Inflammatory macrophage treated with lipopolysaccharide for 1 hour (primary cell): ENCODE measurements around the gene ZFAND4.
"Not testable (repeated sequence)": the region's sequence is repeated elsewhere in the genome, so short reads cannot be mapped to it uniquely, and the experiment has no call there.

Experiments
- DNase-seq, 2 donors: peaks; one replicate each; pipeline ENCODE4 v3.0.0-alpha.2; 2020 to 2022

Gene ZFAND4

GRCh38 chr10:45586028-45586824 lies 86.3 kb downstream of the ZFAND4 start:
- DNase-seq: no peak

- no peak for DNase-seq
These were observed 87.4 kb downstream of the ZFAND4 start for GRCh38 chr10:45585131-45585530.

- DNase-seq: no peak
These were observed 90.2 kb downstream of the ZFAND4 start for GRCh38 chr10:45582386-45582781.

GRCh38 chr10:45581582-45582385 lies 90.8 kb downstream of the ZFAND4 start:
- DNase-seq: no peak

GRCh38 chr10:45581216-45581549 lies 91.4 kb downstream of the ZFAND4 start:
- DNase-seq: no peak

- peak in 1 of 2 donors; percentile 12 for DNase-seq
These were observed 92.0 kb downstream of the ZFAND4 start for GRCh38 chr10:45580371-45581215.

- no peak for DNase-seq
These were observed 94.1 kb downstream of the ZFAND4 start for GRCh38 chr10:45578384-45578971.

GRCh38 chr10:45575966-45576597 lies 96.5 kb downstream of the ZFAND4 start:
- DNase-seq: no peak

- DNase-seq: not testable (repeated sequence)
These were observed 97.4 kb downstream of the ZFAND4 start for GRCh38 chr10:45575032-45575761.

GRCh38 chr10:45569471-45569870 lies 103.1 kb downstream of the ZFAND4 start:
- no peak for DNase-seq

- DNase-seq: no peak
These were observed 106.2 kb downstream of the ZFAND4 start for GRCh38 chr10:45566415-45566814.
